Endothelial cell of umbilical vein (primary cell): ENCODE results near the gene ANKMY1. TPM values are rescaled to one million over a fixed set of nuclear protein-coding genes. Genes with fewer than 3 reads are reported as not detected.

Experiments used
- BruUV-seq: library from RNA; stranded (reverse); fragments of 400-500 nt; replicated peaks from 2 replicates; lab custom pipeline; 2021; lab: Mats Ljungman, UMichigan
- CTCF ChIA-PET: fragments of 300-600, 350-600 bp; sonication (Branson Sonifier 250); formaldehyde crosslinking; loops from one replicate; lab custom pipeline; 2021; ENCODE audit warnings: antibody characterized with exemption, inconsistent platforms; lab: Charles Lee
- POLR2A ChIA-PET: fragments of 300-600, 350-600 bp; sonication (Branson Sonifier 250); formaldehyde crosslinking; loops from one replicate; lab custom pipeline; 2021; ENCODE audit warnings: antibody characterized with exemption, inconsistent platforms; lab: Charles Lee
- DNase-seq: peaks from one replicate; pipeline ENCODE4 v3.0.0-alpha.2; 2011; ENCODE audit warnings: low read depth, low spot score
- FAIRE-seq: peaks from 2 replicates; lab custom pipeline; 2011; peaks lifted over from hg19 to GRCh38; lab: Jason Lieb, UNC
- H2AFZ ChIP-seq: 2 replicates; pipeline ENCODE4 v1.6.0; 2012; ENCODE audit warnings: low read depth, low read length, control low read depth, inconsistent platforms
- H3K27ac ChIP-seq: 2 replicates; pipeline ENCODE4 v1.5.1; 2011; ENCODE audit warnings: low read depth, mild to moderate bottlenecking, control low read depth, low read length, moderate library complexity; ENCODE audit not compliant: insufficient read depth
- H3K27me3 ChIP-seq, 2 experiments: 2 replicates each; pipeline versions ENCODE4 v1.6.0 to v1.6.1; 2011; ENCODE audit warnings: low read length in 2 of 2, mixed read lengths in 1 of 2; ENCODE audit not compliant: control insufficient read depth in 2 of 2, insufficient read depth in 2 of 2
- H3K36me3 ChIP-seq, 2 experiments: 2 replicates in 1 of 2; 3 replicates in 1 of 2; pipeline ENCODE4 v1.5.1; 2011; ENCODE audit warnings: low read length in 2 of 2, mild to moderate bottlenecking in 1 of 2, moderate library complexity in 1 of 2; ENCODE audit not compliant: control insufficient read depth in 2 of 2, insufficient read depth in 2 of 2; ENCODE audit errors: extremely low read depth in 1 of 2
- H3K4me1 ChIP-seq: 3 replicates; pipeline ENCODE4 v1.5.1; 2011; ENCODE audit warnings: mild to moderate bottlenecking, low read length; ENCODE audit not compliant: control insufficient read depth, insufficient read depth; ENCODE audit errors: extremely low read depth
- H3K4me2 ChIP-seq: 2 replicates; pipeline ENCODE4 v1.6.1; 2011; ENCODE audit warnings: low read length, control low read depth, mixed read lengths; ENCODE audit not compliant: insufficient read depth
- H3K4me3 ChIP-seq, 3 experiments: fragments of 200-600 bp in 1 of 3; sonication (generic), shearing (Covaris generic) in 1 of 3; replicated peaks in 1 of 3; 2 replicates each; pipeline ENCODE4 v1.5.1; 2011 to 2016; ENCODE audit warnings: control low read depth in 3 of 3, low read length in 3 of 3, mild to moderate bottlenecking in 2 of 3, inconsistent platforms in 1 of 3, low read depth in 1 of 3, moderate library complexity in 1 of 3; ENCODE audit not compliant: insufficient read depth in 1 of 3
- H3K79me2 ChIP-seq: 2 replicates; pipeline ENCODE4 v1.6.0; 2012; ENCODE audit warnings: low read length, inconsistent platforms; ENCODE audit not compliant: control insufficient read depth, insufficient read depth
- H3K9ac ChIP-seq: replicated peaks from 2 replicates; pipeline ENCODE3; 2011; ENCODE audit warnings: low read length, control low read depth; ENCODE audit not compliant: insufficient read depth; ENCODE audit errors: extremely low read depth
- H3K9me1 ChIP-seq: replicated peaks from 3 replicates; pipeline ENCODE4 v1.6.0; 2011; ENCODE audit warnings: mild to moderate bottlenecking, low read length; ENCODE audit not compliant: control insufficient read depth, insufficient read depth; ENCODE audit errors: extremely low read depth
- H3K9me3 ChIP-seq: replicated peaks from 2 replicates; pipeline ENCODE4 v1.5.1; 2012; ENCODE audit warnings: low read length, inconsistent platforms; ENCODE audit not compliant: control insufficient read depth, insufficient read depth
- H4K20me1 ChIP-seq: replicated peaks from 2 replicates; pipeline ENCODE3; 2011; ENCODE audit warnings: mild to moderate bottlenecking, low read length; ENCODE audit not compliant: control insufficient read depth, insufficient read depth; ENCODE audit errors: extremely low read depth
- CTCF ChIP-seq, 2 donors: IDR thresholded peaks; 1 replicate in 1 of 2; 2 replicates in 1 of 2; pipeline ENCODE4 v1.5.1; 2011; ENCODE audit warnings: low read length in 2 of 2, mild to moderate bottlenecking in 2 of 2, moderate library complexity in 2 of 2, control low read depth in 1 of 2, inconsistent platforms in 1 of 2, low read depth in 1 of 2; ENCODE audit not compliant: insufficient read depth in 1 of 2; ENCODE audit errors: extremely low read depth in 1 of 2
- EZH2 ChIP-seq: IDR thresholded peaks from 2 replicates; pipeline ENCODE4 v1.6.1; 2012; ENCODE audit warnings: borderline replicate concordance, low read depth, mild to moderate bottlenecking, moderate library complexity, low read length, inconsistent platforms; ENCODE audit not compliant: severe bottlenecking
- FOS ChIP-seq: IDR thresholded peaks from 2 replicates; pipeline ENCODE4 v1.6.1; 2011; ENCODE audit warnings: mild to moderate bottlenecking, low read length, moderate library complexity, borderline replicate concordance; ENCODE audit not compliant: insufficient read depth
- GATA2 ChIP-seq: IDR thresholded peaks from 2 replicates; pipeline ENCODE4 v1.7.0; 2011; ENCODE audit warnings: low read depth, mild to moderate bottlenecking, moderate library complexity, mixed read lengths, low read length; ENCODE audit not compliant: insufficient read length, insufficient read depth
- JUN ChIP-seq: IDR thresholded peaks from 2 replicates; pipeline ENCODE4 v1.6.1; 2011; ENCODE audit warnings: borderline replicate concordance, low read depth; ENCODE audit not compliant: insufficient read length, insufficient read depth
- MYC ChIP-seq: IDR thresholded peaks from one replicate; pipeline ENCODE4 v1.6.1; 2011; ENCODE audit warnings: mild to moderate bottlenecking, low read depth, low read length
- POLR2A ChIP-seq: IDR thresholded peaks from 2 replicates; pipeline ENCODE4 v1.6.1; 2012; ENCODE audit warnings: low read depth, mild to moderate bottlenecking, control low read depth, low read length
- POLR2AphosphoS5 ChIP-seq: IDR thresholded peaks from 2 replicates; pipeline ENCODE4 v1.6.1; 2012; ENCODE audit warnings: low read depth, mild to moderate bottlenecking, control low read depth, low read length, moderate library complexity; ENCODE audit not compliant: insufficient read depth
- dilution Hi-C: fragments of 300-500 bp; cut with MboI; formaldehyde crosslinking; loops from one replicate; pipeline ENCODE4 v1.15.0; 2019; ENCODE audit warnings: low sequenced_read_pairs; ENCODE audit not compliant: extremely low pct_ligation_motif_present
- intact Hi-C: fragments of 100-400 bp; cut with micrococcal nuclease; formaldehyde crosslinking; loops from one replicate; pipeline ENCODE4 v1.10.0; 2022
- polyA plus RNA-seq, 4 experiments: library from polyadenylated mRNA; depleted of rRNA in 3 of 4; stranded (reverse) in 3 of 4; unstranded in 1 of 4; fragments of >200 nt; gene quantifications; 2 replicates each; pipeline versions ENCODE4 v1.2.1 to v1.2.3, GENCODE V29; 2011 to 2012; ENCODE audit warnings: missing spikeins in 1 of 4
- total RNA-seq: library from RNA; stranded (reverse); gene quantifications from 2 replicates; pipeline ENCODE4 v1.2.3, GENCODE V29; 2021

The ANKMY1 gene
- total and polyA plus RNA-seq, 2 donors (not counting 3 experiments of a cell fraction or from before 2014, with no cell fraction given) = 9.0 to 16.0 TPM

- intact Hi-C loops (no loop called here), dilution Hi-C loops (no loop called here)
- Histone ChIP-seq H3K9me3 (no peaks in the 10 kb centered on the region), H3K4me2 (no peak overlapping the region), H3K27ac (no peak overlapping the region), H3K27me3 (no peaks in the 10 kb centered on the region), H3K9ac (no peak overlapping the region), H3K79me2 (no peaks in the 10 kb centered on the region), H4K20me1 (no peaks in the 10 kb centered on the region), H3K4me3 (no peak overlapping the region), H2AFZ (no peak overlapping the region), H3K9me1 (no peaks in the 10 kb centered on the region), H3K36me3 (no peaks in the 10 kb centered on the region), H3K4me1 (no peaks in the 10 kb centered on the region)
- TF ChIP-seq MYC = no peak
- no peak for TF ChIP-seq FOS
- no peak for TF ChIP-seq POLR2AphosphoS5
- TF ChIP-seq CTCF (IDR thresholded peaks at IDR 0.05; ENCODE audit: extremely low read depth in 1 of 2, insufficient read depth in 1 of 2, low read depth in 1 of 2, low read length in 2 of 2) = no peak
- no peak for TF ChIP-seq GATA2
- no peak for TF ChIP-seq POLR2A
- no peak for TF ChIP-seq JUN
- no peak for TF ChIP-seq EZH2
- no TSS peak for BruUV-seq
- POLR2A ChIA-PET = no interaction called here
- CTCF ChIA-PET = no interaction called here
- DNase-seq (no peak), FAIRE-seq (no peak)
Measured at GRCh38 chr2:240472078-240472790, 85.6 kb downstream of the ANKMY1 start.
